Activated naive CD8-positive, alpha-beta T cell treated with anti-CD3 and anti-CD28 coated beads for 36 hours (primary cell): ENCODE results near the gene IREB2. TPM values are rescaled to one million over a fixed set of nuclear protein-coding genes. Genes with fewer than 3 reads are reported as not detected.

Source experiments
- DNase-seq: peaks from one replicate; pipeline ENCODE4 v3.0.0; 2021
- H3K27ac Mint-ChIP-seq: one replicate; pipeline ENCODE4 v1.8.0; 2022; ENCODE audit warnings: mild to moderate bottlenecking, moderate library complexity, mixed read lengths
- H3K27me3 Mint-ChIP-seq: one replicate; pipeline ENCODE4 v1.8.0; 2022; ENCODE audit warnings: mild to moderate bottlenecking, mixed read lengths
- H3K36me3 Mint-ChIP-seq: one replicate; pipeline ENCODE4 v1.8.0; 2021; ENCODE audit warnings: mild to moderate bottlenecking, mixed read lengths
- H3K4me1 Mint-ChIP-seq: one replicate; pipeline ENCODE4 v1.8.0; 2021; ENCODE audit warnings: mixed read lengths
- H3K4me3 Mint-ChIP-seq: one replicate; pipeline ENCODE4 v1.8.0; 2022; ENCODE audit warnings: mild to moderate bottlenecking, moderate library complexity, mixed read lengths
- H3K9me3 Mint-ChIP-seq: one replicate; pipeline ENCODE4 v1.8.0; 2022; ENCODE audit warnings: mixed read lengths
- total RNA-seq, 2 experiments: library from RNA; stranded (reverse); gene quantifications; one replicate each; pipeline ENCODE4 v1.2.3, GENCODE V29; 2021

The IREB2 gene
- total RNA-seq, 2 experiments from 2014 or later, result 68.2 to 69.4 TPM

GRCh38 chr15:78456426-78456825 lies 18.4 kb downstream of the IREB2 start:
- H3K4me1 Mint-ChIP-seq, result peaks cover 76% of the 10 kb centered on the region
- no peak for DNase-seq
- H3K9me3 Mint-ChIP-seq, result no peaks in the 10 kb centered on the region
- no peak overlapping the region for H3K27ac Mint-ChIP-seq
- no peak overlapping the region for H3K4me3 Mint-ChIP-seq
- H3K27me3 Mint-ChIP-seq, result no peaks in the 10 kb centered on the region
- peaks cover 11% of the 10 kb centered on the region for H3K36me3 Mint-ChIP-seq

DNA sequence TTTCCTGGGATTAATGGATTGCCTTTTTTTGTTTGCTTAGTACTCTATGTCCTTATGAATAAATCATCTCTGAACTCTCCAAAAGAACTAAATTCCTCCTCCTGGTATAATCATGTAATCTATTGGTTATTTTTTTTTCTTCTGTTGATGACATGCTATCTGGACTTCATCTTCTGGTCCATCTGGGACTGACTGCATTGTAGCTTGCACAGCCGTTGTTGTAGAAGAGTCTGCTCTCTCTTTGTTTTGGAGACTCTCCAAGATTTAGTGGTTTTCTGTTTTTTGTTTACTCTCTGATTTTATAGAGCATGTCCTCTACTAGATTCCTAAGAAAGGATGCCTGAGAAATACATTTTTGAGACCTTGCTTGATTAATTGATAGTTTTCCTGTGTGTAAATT lies 19.1 kb downstream of the IREB2 start:
- DNase-seq, result no peak
- H3K27ac Mint-ChIP-seq, result peak overlapping the region; percentile 44
- H3K36me3 Mint-ChIP-seq, result peaks cover 8% of the 10 kb centered on the region
- no peak overlapping the region for H3K4me3 Mint-ChIP-seq
- no peaks in the 10 kb centered on the region for H3K27me3 Mint-ChIP-seq
- peaks cover 74% of the 10 kb centered on the region for H3K4me1 Mint-ChIP-seq
- no peaks in the 10 kb centered on the region for H3K9me3 Mint-ChIP-seq

- H3K4me3 Mint-ChIP-seq, result no peak overlapping the region
- H3K9me3 Mint-ChIP-seq, result no peaks in the 10 kb centered on the region
- no peaks in the 10 kb centered on the region for H3K27me3 Mint-ChIP-seq
- DNase-seq, result no peak
- peaks cover 17% of the 10 kb centered on the region for H3K36me3 Mint-ChIP-seq
- peaks cover 43% of the 10 kb centered on the region for H3K4me1 Mint-ChIP-seq
- H3K27ac Mint-ChIP-seq, result no peak overlapping the region
These were observed 22.7 kb downstream of the IREB2 start for GRCh38 chr15:78460737-78461136.

DNA sequence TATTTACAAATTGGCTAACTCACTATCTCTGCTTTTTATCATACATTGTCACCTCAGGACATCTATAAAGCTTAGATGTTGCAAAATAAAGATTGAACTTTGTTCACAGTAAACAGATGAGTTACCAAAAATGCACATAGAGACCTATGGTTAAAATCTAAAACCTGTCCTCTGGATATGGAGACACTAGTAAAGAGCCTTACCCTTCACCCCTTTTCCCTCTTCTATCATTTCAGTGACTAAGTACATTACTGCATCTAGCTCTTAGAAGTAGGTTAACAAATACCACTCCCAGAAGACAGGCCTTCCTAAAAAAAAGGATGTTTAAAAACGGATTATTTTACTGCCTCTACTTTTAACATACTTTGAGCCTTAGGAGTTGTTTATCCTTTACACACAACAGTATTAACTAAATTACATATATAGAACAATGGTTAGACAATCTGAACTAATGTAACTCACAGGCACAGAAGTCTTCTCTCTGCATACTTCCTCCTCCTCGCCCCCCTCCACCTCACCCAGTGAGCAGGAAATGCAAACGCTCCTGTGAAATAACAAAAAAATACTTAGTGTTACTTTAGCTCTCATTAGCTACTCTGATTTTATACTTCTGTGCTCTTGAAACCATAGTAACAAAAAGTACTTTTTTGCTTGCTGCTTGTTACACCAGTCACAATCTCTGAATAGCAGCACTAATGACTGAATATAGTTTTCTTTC lies 23.3 kb downstream of the IREB2 start:
- Mint-ChIP-seq H3K36me3 (peaks cover 17% of the 10 kb centered on the region), H3K4me1 (peaks cover 38% of the 10 kb centered on the region), H3K27me3 (no peaks in the 10 kb centered on the region), H3K27ac (no peak overlapping the region), H3K9me3 (no peaks in the 10 kb centered on the region), H3K4me3 (no peak overlapping the region)
- no peak for DNase-seq

DNA sequence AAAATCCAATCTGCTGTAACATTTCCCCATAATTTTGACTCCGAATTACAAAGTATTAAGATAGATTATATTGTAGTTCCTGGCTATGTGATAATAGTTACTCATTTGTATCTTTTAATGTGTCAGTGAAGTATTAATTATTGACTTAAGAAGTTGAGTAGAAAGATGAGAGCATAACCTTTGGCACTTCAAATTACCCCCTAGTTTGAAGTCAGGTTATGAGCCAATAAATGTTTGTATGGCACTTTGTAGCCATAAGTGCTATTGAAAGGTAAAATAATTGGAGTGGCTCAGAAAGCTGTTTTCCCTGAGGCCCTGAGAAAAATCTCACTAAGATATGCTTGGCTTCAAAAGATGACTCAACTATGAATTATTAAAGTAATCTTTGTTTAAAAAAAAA lies 31.0 kb downstream of the IREB2 start:
- Mint-ChIP-seq H3K9me3 (no peaks in the 10 kb centered on the region), H3K4me3 (no peak overlapping the region), H3K4me1 (no peaks in the 10 kb centered on the region), H3K27me3 (no peaks in the 10 kb centered on the region), H3K36me3 (peaks cover 8% of the 10 kb centered on the region), H3K27ac (no peak overlapping the region)
- DNase-seq, result no peak

GRCh38 chr15:78477295-78477694 lies 39.3 kb downstream of the IREB2 start:
- H3K27me3 Mint-ChIP-seq, result no peaks in the 10 kb centered on the region
- no peak for DNase-seq
- no peak overlapping the region for H3K4me3 Mint-ChIP-seq

DNA sequence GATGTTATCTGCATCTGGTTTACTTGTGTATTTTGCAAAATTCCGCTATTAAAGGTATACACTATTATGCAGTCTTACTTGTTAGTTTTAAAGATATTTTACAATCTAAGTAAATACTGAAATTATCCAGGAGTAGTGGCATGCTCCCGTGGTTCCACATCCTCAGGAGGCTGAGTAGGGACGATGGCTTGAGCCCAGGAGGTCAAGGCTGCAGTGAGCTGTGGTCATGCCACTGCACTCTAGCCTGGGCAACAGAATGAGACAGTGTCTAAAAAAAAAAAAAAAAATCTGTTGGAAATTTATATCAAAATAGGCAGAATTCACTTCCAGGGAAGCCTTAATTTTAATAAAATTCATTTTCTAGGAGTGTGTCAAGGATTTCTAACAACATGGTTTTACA lies 41.6 kb downstream of the IREB2 start:
- H3K27ac Mint-ChIP-seq, result no peak overlapping the region
- H3K4me3 Mint-ChIP-seq, result no peak overlapping the region
- peaks cover 2% of the 10 kb centered on the region for H3K4me1 Mint-ChIP-seq
- no peaks in the 10 kb centered on the region for H3K9me3 Mint-ChIP-seq
- peaks cover 5% of the 10 kb centered on the region for H3K36me3 Mint-ChIP-seq
- DNase-seq, result no peak
- H3K27me3 Mint-ChIP-seq, result no peaks in the 10 kb centered on the region

More at GRCh38 chr15:78477295-78477694, 39.3 kb downstream of the IREB2 start:
- Mint-ChIP-seq H3K36me3 (peaks cover 7% of the 10 kb centered on the region), H3K27ac (no peak overlapping the region), H3K4me1 (peaks cover 2% of the 10 kb centered on the region), H3K9me3 (no peaks in the 10 kb centered on the region)

DNA sequence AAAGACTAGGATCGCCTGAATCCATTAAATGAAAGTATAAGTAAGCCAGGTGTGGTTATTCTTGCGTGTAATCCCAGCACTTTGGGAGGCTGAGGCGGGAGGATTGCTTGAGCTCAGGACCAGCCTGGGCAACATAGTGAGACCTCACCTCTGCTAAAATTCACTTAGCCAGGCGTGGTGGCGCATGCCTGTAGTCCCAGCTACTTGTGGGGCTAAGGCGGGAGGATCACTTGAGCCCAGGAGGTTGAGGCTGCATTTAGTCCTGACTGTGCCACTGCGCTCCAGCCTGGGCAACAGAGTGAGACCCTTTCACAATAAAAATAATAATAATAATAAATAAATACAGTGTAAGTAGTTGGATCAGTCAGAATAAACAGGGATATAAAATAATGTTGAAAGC lies 43.9 kb downstream of the IREB2 start:
- DNase-seq, result no peak
- H3K4me1 Mint-ChIP-seq, result peaks cover 5% of the 10 kb centered on the region
- H3K4me3 Mint-ChIP-seq, result no peak overlapping the region
- peaks cover 6% of the 10 kb centered on the region for H3K36me3 Mint-ChIP-seq
- no peak overlapping the region for H3K27ac Mint-ChIP-seq
- no peaks in the 10 kb centered on the region for H3K9me3 Mint-ChIP-seq
- H3K27me3 Mint-ChIP-seq, result no peaks in the 10 kb centered on the region

DNA sequence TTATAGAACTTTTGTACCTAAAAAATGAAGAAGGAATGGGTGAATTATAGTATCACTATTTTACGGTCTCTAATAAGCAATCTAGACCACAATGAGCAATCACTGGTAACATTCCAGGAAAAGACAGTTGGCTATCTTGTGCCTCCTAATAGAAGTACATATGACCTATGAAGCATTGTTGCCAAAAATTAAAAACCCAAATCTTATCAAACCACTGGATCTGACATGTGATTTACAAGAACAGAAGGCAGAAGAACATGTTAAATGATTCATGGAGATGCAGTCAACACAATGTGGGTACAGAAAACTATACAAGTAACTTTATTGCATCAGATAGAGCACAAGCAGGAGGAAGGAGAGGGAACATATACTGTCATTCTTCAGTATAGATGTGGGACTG lies 54.9 kb downstream of the IREB2 start:
- no peaks in the 10 kb centered on the region for H3K27me3 Mint-ChIP-seq
- H3K27ac Mint-ChIP-seq, result peak overlapping the region; percentile 57
- peaks cover 30% of the 10 kb centered on the region for H3K36me3 Mint-ChIP-seq
- H3K4me1 Mint-ChIP-seq, result peaks cover 4% of the 10 kb centered on the region
- no peaks in the 10 kb centered on the region for H3K9me3 Mint-ChIP-seq
- no peak for DNase-seq
- H3K4me3 Mint-ChIP-seq, result no peak overlapping the region

DNA sequence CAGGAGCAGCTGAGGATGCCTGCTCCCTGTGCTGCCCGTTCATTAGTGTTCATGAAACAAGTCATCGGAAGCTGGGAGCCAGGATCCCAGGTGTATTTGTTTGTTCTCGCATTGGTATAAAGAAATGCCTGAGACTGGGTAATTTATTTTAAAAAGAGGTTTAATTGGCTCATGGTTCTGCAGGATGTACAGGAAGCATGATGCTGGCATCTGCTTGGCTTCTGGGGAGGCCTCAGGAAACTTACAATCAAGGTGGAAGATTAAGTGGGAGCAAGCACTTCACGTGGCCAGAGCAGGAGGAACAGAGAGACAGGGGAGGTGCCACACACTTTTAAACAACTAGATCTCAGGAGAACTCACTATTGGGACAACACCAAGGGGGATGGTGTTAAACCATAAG lies 63.8 kb downstream of the IREB2 start:
- no peak for DNase-seq
- H3K4me1 Mint-ChIP-seq, result peaks cover 6% of the 10 kb centered on the region
- peaks cover 8% of the 10 kb centered on the region for H3K9me3 Mint-ChIP-seq
- peaks cover 19% of the 10 kb centered on the region for H3K36me3 Mint-ChIP-seq
- no peaks in the 10 kb centered on the region for H3K27me3 Mint-ChIP-seq
- H3K27ac Mint-ChIP-seq, result no peak overlapping the region
- no peak overlapping the region for H3K4me3 Mint-ChIP-seq

GRCh38 chr15:78502641-78503040 lies 64.6 kb downstream of the IREB2 start:
- H3K27ac Mint-ChIP-seq, result no peak overlapping the region

GRCh38 chr15:78506971-78507830 lies 69.2 kb downstream of the IREB2 start, which contains the start of gene HYKK:
HYKK (plus strand) TSS chr15:78507577; CDS start chr15:78513089, 5,512 bp downstream.
- H3K27ac Mint-ChIP-seq, result peak within 1 kb of the TSS; percentile 13
- H3K27me3 Mint-ChIP-seq, result peaks cover 4% of the 10 kb centered on the region
- H3K9me3 Mint-ChIP-seq, result no peaks in the 10 kb centered on the region
- peaks cover 19% of the 10 kb centered on the region for H3K4me1 Mint-ChIP-seq
- H3K36me3 Mint-ChIP-seq, result peaks cover under 1% of the 10 kb centered on the region
- DNase-seq, result peak; percentile 85
- H3K4me3 Mint-ChIP-seq, result peak within 1 kb of the TSS; percentile 84

More at GRCh38 chr15:78502641-78503040, 64.6 kb downstream of the IREB2 start:
- H3K9me3 Mint-ChIP-seq, result peaks cover 8% of the 10 kb centered on the region
- DNase-seq, result no peak
- peaks cover 16% of the 10 kb centered on the region for H3K36me3 Mint-ChIP-seq
- peaks cover 7% of the 10 kb centered on the region for H3K4me1 Mint-ChIP-seq
- H3K4me3 Mint-ChIP-seq, result no peak overlapping the region
- H3K27me3 Mint-ChIP-seq, result no peaks in the 10 kb centered on the region

DNA sequence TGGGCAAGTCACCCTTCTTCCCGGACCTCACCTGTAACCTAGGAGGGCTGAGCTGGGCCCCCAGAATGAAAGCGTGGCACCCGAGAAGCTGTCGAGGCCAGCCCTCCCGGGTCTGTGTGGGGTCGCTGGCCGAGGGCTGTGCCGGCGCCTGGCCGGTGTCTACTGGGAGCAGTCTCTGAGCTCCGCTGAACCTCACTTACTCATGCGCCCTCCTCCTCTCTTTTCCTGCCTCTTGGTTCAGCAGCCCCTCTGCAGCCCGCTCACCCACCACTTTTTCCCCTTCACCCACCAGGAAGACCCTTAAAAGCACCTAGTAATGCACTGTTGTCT lies 69.8 kb downstream of the IREB2 start:
- Mint-ChIP-seq H3K4me1 (peaks cover 19% of the 10 kb centered on the region), H3K36me3 (no peaks in the 10 kb centered on the region), H3K4me3 (peak overlapping the region; percentile 84), H3K9me3 (no peaks in the 10 kb centered on the region), H3K27ac (no peak overlapping the region), H3K27me3 (peaks cover 4% of the 10 kb centered on the region)
- no peak for DNase-seq

GRCh38 chr15:78508272-78508671 lies 70.3 kb downstream of the IREB2 start:
- H3K9me3 Mint-ChIP-seq, result no peaks in the 10 kb centered on the region
- H3K27me3 Mint-ChIP-seq, result peaks cover 4% of the 10 kb centered on the region
- no peaks in the 10 kb centered on the region for H3K36me3 Mint-ChIP-seq
- peak overlapping the region; percentile 84 for H3K4me3 Mint-ChIP-seq
- no peak overlapping the region for H3K27ac Mint-ChIP-seq
- no peak for DNase-seq
- H3K4me1 Mint-ChIP-seq, result peaks cover 19% of the 10 kb centered on the region

DNA sequence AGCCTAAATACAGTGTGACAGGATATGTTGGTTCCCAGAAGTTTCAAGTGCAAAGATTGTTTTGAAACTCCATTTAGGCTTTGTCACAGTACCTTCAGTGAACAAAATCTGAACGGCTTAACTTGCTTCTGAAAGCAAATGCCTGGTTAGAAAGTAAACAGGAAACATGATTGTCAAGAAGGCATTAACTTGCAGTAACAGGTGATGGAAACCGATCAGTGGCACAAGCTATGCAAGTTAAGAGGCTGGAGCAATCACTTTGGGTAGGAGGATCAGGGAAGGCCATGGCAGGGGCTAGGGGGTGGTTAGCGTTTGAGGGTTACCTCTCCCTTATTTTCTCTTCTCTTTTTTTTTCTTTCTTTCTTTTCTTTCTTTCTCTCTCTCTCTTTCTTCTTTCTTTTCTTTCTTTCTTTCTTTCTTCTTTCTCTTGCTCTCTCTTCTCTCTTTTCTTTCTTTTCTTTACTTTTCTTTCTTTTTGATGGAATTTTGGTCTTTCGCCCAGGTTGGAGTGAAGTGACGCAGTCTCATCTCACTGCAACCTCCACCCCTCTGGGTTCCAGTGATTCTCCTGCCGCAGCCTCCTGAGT lies 71.8 kb downstream of the IREB2 start:
- peaks cover 19% of the 10 kb centered on the region for H3K4me1 Mint-ChIP-seq
- H3K27me3 Mint-ChIP-seq, result peaks cover 4% of the 10 kb centered on the region
- H3K36me3 Mint-ChIP-seq, result no peaks in the 10 kb centered on the region
- H3K9me3 Mint-ChIP-seq, result no peaks in the 10 kb centered on the region
- no peak overlapping the region for H3K27ac Mint-ChIP-seq
- H3K4me3 Mint-ChIP-seq, result no peak overlapping the region
- no peak for DNase-seq
